HS-5 (cell line): ENCODE data around the gene GNB1L.

Source experiments
- DNase-seq: peaks from one replicate; pipeline ENCODE4 v3.0.0-alpha.2; 2012; ENCODE audit warnings: low read depth

GNB1L gene

GRCh38 chr22:19775496-19776325 lies 79.0 kb downstream of the GNB1L start:
- DNase-seq, result no peak

- no peak for DNase-seq
Measured at GRCh38 chr22:19774628-19775027, 80.0 kb downstream of the GNB1L start.

- no peak for DNase-seq
Measured at GRCh38 chr22:19773470-19774040, 81.1 kb downstream of the GNB1L start.

- no peak for DNase-seq
Measured at GRCh38 chr22:19772673-19773469, 81.8 kb downstream of the GNB1L start.

- DNase-seq, result no peak
Measured at GRCh38 chr22:19772422-19772672, 82.3 kb downstream of the GNB1L start.

- no peak for DNase-seq
Measured at GRCh38 chr22:19770349-19771220, 84.1 kb downstream of the GNB1L start.

GRCh38 chr22:19769393-19769715 lies 85.3 kb downstream of the GNB1L start:
- no peak for DNase-seq

- DNase-seq, result no peak
Measured at GRCh38 chr22:19767427-19768341, 87.0 kb downstream of the GNB1L start.

- peak; percentile 28 for DNase-seq
Measured at GRCh38 chr22:19766511-19767426, 87.9 kb downstream of the GNB1L start.

GRCh38 chr22:19766240-19766510 lies 88.5 kb downstream of the GNB1L start:
- no peak for DNase-seq

- DNase-seq, result no peak
Measured at GRCh38 chr22:19765477-19766239, 89.0 kb downstream of the GNB1L start.

- DNase-seq, result no peak
Measured at GRCh38 chr22:19764636-19765476, 89.8 kb downstream of the GNB1L start.

GRCh38 chr22:19764299-19764593 lies 90.4 kb downstream of the GNB1L start:
- DNase-seq, result no peak

- DNase-seq, result no peak
Measured at GRCh38 chr22:19763458-19764298, 91.0 kb downstream of the GNB1L start.

- no peak for DNase-seq
Measured at GRCh38 chr22:19762568-19763457, 91.9 kb downstream of the GNB1L start.

GRCh38 chr22:19761725-19762567 lies 92.7 kb downstream of the GNB1L start:
- no peak for DNase-seq
